GM12801 (cell line): ENCODE measurements around the gene TMEM72.

Experiments
- TF ChIP-seq, protein P1 (sequence below): IDR thresholded peaks from one replicate; pipeline ENCODE4 v1.5.1; 2011; ENCODE audit warnings: control low read depth; ENCODE audit not compliant: insufficient read length; ENCODE audit errors: extremely low read depth

TMEM72 gene

DNA sequence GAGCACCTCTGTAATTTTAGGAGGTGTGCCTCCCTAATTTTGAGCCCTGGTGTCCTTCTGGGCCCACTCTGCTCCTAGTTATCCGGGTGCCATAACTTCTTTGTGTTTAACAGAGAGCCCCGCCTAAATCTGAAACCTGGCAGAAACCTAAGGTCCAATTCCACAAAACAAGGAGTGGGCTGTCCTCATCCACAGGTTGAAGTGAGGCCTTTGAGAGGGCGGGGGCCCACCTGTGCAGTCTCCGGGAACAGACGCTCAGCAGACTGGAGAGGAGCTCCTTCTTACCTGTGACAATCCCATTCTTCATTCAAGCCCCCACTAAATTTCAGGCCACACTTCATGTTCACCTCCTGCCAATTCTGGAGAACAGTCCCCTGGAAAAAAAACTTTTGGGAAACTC, 10.9 kb downstream of the TMEM72 start:
- TF ChIP-seq, protein P1, sequence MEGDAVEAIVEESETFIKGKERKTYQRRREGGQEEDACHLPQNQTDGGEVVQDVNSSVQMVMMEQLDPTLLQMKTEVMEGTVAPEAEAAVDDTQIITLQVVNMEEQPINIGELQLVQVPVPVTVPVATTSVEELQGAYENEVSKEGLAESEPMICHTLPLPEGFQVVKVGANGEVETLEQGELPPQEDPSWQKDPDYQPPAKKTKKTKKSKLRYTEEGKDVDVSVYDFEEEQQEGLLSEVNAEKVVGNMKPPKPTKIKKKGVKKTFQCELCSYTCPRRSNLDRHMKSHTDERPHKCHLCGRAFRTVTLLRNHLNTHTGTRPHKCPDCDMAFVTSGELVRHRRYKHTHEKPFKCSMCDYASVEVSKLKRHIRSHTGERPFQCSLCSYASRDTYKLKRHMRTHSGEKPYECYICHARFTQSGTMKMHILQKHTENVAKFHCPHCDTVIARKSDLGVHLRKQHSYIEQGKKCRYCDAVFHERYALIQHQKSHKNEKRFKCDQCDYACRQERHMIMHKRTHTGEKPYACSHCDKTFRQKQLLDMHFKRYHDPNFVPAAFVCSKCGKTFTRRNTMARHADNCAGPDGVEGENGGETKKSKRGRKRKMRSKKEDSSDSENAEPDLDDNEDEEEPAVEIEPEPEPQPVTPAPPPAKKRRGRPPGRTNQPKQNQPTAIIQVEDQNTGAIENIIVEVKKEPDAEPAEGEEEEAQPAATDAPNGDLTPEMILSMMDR: no peak

DNA sequence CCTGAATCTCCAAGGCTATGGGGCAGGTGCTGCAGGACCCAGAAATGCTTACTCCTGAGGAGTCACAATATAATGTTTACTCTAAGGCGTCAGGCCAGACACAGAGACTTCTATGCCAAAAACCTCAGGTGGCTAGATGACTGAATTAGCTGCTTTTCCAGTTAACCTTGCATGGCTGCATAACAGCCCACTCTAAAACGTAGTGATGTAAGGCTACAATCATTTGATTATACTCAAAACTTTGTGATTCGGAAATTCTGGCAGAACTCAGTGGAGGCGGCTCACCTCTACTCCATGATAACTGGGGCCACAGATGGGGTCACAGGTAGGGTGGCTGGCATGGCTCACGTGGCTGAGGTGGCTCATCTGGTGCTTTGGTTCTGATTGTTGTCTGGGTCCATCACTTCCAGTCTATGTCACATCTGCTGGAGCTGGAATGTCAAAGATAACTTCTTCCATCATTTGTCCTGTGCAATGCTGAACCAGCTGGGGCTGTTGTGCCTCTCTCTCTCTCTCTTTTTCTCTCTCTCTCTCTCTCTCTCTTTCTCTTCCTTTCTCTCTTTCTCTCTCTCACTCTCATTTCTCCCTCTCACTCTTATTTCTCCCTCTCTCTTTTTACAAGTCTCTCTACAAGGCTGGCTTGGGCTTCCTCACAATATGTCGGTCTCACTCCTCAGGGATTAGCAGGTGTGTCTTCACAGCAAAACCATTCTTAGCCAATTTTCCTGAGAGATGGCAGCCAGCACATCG, 11.8 kb downstream of the TMEM72 start:
- TF ChIP-seq, protein P1: no peak

DNA sequence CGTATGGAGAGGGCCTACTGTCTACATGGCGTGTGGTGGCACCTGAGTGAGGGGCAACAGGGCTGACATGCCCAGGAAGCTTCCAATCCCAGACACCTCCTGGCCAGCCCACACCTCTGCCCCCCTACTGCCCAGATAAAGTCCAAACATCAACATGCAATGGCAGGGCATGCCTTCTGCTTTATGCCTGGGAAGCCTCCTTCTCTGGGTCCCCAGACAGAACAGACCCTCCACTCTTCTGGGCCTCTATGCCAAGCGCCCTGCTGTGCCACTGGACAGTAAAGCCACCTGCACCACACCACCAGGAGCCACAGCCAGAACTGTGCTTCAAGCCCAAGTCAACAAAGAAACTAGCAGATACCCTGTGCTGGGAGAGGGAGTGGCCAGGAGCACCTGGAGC, 12.5 kb downstream of the TMEM72 start:
- TF ChIP-seq, protein P1: no peak

DNA sequence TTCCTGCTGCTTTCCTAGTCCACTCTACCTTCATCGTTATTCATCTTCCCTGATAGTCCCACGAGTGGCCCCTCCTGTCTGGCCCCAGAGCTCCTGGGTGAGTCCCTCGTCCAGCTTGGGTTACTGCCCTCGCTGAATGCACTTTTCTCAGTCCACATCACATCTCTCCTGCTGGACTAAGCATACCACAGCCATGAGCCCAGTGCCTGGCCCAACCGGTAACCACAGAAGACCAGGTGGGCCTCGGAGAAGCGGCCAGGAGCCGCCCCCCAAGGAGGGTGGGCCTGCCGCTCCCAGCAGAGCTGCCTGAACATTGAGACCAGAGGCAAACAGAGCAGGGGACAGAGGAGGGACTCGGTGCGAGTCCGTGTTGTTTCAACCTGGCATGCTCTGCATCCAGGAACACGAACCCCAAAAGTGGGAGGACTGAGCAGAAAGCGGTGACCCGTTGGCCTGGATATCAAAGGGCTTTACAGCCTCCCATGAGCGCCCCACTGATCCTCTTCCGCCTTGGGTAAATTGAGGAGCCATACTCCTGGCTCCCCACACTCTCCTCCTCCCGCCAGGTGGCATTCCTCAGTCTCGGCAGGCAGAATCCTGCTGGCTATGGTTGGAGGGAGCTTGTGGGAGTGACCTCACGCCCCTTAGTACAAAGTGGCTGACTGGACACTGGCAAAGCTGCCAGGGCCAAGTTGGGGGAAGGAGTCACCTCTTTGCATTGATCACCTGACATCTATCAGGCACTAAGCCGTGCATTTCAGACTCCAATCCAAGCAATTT, 13.3 kb downstream of the TMEM72 start:
- TF ChIP-seq, protein P1: no peak

DNA sequence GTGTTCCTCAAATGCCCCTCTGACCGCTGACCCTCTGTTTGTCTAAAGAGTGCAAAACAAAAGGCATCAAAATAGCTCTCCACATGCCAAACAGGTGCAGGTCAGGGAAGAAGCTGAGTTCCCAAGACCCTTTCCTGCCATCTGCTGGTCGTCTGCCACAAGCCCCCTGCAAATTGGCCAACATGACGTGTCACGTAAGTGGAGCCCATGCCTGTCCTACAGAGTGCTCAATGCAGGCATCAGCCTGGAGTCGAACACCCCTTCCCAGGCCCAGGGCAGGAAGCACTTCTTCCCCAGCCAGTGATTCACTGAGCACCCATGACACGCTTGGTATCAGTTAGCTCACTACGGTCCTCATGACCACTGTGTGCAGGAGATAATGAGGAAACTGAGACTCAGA, 14.1 kb downstream of the TMEM72 start:
- TF ChIP-seq, protein P1: no peak

DNA sequence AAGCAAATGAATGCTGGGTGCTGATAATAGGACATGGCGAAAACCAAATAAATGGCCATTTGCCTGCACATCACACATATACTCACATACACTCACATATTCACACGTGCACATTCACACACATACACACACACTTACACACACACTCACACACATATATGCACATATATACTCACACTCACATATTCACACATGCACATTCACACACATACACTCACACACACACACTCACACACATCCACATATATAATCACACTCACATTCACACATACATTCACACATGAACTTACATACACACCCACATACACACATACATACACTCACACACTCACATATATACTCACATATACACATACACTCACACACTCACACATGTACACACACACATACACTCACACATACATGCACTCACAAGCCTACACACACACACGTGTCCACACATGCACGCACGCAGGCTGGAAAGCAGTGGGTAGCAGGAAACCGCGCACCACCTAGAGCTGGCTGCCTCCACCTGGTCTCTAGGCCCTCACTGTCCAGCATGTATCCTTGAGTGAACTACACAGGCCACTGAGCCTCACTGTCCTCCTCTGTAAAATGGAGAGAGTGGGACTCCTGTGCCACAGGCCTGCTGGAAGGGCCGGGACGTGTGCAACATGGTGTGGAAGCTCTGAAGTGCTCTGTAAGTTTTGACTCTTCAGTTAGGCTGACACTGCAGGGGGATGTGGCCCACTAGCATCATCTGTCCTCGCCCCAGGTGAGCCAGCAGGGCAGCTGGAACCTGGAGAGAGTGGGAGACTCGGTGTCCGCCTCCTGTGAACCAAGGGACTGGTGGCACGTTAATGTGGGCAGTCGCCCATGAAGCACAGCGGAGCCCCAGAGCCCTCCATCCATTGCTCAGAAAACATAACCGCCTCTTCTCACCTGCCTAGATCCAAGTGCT, 14.9 kb downstream of the TMEM72 start:
- TF ChIP-seq, protein P1: no peak
